ENCODE data around the gene ENPP3.

Gene ENPP3

DNA sequence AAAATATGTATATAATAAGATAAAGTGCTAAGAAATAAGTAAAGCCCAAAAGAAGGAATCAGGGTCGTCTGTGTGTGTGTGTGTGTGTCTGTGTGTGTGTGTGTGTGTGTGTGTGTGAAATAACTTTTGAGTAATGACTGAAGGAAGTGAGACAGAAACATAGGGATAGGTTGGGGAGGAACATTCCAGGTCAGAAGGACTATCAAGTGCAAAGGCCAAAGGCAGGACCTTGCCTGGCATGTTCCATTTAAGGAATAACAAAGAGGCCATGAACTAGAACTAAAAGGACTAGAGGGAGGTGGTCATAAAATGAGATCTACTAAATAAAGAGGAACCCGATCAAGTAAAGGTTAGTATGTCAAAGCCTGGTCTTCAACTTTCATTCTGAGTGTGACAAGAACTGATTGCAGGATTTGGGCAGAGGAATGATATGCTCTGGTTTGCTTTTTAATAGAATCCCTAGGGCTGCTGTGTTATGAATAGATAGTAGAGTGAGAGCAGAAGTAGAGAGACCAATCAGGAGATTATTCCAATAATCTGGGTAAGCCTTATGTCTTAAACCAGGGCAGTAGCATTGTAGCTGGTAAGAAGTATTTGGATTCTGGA, 6.9 kb downstream of the ENPP3 start:
- no peak for DNase-seq

DNA sequence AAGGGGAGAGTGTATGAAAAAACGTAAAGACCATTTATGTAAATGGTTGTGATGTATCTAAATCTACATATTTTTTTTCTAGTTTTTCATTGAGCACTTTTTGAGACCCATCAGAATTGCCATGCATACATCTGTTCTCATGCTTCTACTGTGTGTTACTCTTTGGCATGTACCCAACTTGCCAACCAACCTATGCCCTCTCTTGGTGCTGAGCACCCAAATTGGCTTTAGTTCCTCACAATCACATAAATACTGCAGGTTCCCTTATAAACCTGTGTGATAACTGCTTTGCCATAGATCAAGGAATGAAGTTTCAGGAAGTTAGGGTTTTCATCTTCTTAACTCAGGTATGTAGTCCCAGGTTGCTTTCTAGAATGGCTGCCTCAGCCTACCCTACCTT, 7.8 kb downstream of the ENPP3 start:
- no peak for DNase-seq

DNA sequence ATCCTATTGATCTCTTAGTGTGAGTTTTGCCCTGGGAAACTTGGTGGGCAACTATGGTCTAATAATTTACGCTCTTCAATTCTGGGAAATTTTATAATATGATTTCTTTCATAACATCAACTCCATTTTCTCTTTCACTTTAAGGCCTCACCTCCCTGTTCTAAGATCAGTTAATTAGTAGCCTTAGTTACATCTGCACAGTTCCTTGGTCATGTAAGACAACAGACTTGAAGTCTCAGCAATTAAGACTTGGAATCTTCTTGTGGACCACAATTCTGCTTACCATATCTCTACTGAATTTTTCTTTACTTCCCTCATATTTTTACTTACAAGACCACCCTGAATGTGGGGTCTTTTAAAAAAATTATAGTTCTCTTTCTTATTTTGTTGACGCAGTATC, 8.7 kb downstream of the ENPP3 start:
- no peak for DNase-seq

DNA sequence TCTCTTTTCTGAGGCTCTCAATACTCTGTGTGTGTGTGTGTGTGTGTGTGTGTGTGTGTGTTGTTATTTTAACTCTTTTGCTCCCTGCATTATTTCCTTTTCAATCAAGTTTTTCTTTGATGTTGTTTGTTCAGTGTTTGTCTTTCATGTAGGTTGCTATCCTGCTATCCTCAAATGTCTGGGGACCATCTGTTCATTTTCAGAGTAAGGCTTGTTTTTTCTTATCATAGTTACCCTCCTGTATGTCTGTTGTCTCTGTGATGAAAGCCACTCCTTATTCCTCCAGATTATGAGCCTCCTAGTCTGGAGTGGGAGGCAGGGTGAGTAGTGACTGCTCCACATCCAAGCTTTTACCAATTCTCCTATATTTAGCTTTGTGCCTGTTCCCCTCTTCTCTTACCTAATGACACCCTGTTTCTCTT, 9.2 kb downstream of the ENPP3 start:
- peak in 1 of 2 experiments; percentile 18 for DNase-seq

DNA sequence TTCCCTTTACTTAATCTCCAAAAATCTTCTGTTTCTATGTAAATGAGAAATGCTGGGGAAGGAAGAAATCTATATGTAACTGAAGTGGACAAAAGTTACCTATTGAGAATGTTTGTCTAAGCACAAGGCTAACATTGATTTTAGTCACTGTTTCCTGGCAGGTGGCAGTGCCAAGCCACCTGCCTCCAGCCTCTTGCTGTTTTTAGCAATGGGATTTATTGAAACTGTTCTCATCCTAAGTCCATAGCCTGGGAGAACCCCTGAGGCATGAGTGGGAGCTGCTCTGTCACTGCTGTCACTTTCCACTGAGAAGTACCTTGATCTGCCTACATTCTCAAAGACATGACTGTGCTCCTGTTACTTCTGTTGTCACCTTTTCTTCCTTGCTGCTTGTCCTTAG, 14.7 kb downstream of the ENPP3 start:
- no peak for DNase-seq

DNA sequence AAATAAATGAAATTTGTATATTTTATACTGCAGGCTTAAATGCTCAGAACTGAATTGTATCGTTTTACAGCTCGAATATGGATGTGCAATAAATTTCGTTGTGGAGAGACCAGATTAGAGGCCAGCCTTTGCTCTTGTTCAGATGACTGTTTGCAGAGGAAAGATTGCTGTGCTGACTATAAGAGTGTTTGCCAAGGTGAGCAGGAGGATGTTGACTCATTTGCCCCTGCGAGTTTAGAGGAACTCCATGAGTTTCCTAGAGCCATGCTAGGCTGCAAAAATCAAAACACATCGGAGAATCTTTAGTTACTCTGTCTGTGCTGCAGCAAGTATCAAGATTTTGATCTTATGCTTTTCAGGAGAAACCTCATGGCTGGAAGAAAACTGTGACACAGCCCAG, 15.4 kb downstream of the ENPP3 start:
- DNase-seq: no peak

DNA sequence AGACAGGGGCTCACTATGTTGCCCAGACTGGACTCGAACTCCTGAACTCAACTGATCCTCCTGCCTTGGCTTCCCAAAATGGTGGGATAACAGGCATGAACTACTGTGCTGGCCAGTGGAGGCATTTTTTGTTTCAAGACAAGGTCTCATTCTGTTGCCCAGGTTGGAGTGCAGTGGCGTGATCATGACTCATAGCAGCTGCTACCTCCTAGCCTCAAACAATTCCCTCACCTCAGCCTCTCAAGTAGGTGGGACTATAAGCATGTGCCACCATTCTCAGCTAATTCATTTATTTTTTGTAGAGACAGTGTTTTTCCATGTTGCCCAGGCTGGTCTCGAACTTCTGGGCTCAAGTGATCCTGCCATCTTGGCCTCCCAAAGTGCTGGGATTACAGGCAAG, 17.2 kb downstream of the ENPP3 start:
- DNase-seq: no peak

DNA sequence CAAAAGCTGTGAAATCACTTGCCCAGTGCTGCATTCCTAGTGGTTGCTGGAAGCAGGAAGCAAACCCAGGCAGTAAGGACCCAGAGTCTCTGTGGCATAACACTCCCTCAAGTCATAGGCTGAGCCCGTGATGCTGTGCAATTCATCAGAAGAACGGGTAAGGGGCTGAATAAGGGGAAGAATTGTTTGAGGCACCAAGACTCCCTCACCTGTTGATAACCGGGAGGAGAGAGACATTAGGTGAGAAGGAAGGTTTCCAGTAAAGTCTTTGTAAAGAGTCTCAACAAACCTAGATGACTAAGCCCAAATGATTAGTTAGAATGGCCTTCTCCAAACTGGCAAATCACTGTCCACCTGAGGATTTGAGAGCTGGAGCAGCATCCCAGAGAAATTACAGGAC, 18.3 kb downstream of the ENPP3 start:
- no peak for DNase-seq

DNA sequence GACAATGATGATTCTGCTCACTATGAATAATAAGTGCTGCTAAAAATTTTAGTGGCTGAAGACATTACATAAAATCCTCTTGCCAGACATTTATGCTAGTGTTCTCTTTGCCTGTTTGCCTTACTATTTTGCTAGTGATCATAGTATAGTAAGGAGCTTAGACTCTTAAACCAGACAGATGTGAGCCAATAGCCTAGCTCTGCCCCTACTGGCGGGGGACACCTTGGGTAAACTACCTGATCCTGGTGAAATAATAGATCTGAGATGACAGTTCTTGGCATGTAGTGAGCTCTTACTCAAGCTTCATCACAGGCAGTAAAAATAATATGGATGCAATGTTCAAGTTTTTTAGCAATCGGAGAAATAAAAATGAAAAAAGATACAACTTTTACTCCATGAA, 18.8 kb downstream of the ENPP3 start:
- no peak for DNase-seq

DNA sequence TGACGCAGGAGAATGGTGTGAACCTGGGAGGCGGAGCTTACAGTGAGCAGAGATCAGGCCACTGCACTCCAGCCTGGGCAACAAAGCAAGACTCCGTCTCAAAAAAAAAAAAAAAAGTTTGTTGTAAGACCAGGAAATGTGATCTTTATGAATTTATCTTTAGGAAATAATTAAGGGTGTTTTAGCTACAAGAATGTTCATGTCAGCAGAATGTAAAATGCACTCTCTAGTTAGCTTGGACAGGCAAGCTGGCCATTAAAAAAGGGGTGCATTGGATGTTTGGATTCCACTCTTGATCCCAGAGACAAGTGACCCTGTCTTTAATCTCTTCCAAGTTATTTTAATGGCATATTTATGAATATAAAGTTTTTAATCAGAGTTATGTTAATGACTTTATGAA, 19.6 kb downstream of the ENPP3 start:
- DNase-seq: no peak

DNA sequence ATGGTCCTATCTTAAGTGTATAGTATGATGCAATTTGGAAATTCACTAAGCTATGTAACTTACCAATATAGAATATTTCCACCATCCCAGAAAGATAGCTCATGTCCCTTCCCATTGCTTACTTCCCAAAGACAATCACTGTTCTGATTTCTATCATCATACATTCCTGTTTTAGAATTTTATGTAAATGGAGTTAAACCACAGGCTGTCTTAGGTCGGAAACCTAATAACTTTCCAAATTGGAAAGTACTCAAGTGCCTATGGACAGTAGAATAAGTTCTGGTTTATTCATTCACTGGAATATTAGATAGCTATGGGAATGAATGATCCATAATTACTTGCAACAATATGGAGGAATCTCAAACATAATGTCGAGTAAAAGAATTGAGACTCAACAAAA, 20.1 kb downstream of the ENPP3 start:
- DNase-seq: no peak

DNA sequence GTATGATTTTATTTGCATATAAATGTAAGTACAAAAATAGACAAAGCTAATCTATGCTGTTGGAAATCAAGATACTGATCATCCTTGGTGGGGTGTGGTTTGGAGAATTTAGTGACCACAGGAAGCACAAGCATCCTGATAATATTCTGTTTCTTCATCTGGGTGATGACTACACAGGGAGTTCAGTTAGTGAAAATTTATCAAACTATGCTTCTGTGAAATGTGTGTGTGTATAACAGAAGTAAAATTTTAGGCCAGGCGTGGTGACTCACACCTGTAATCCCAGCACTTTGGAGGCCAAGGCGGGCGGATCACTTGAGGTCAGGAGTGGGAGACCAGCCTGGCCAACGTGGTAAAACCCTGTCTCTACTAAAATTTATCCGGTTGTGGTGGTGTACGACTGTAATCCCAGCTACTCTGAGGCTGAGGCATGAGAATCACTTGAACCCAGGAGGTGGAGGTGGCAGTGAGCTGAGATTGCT, 20.6 kb downstream of the ENPP3 start:
- no peak for DNase-seq

DNA sequence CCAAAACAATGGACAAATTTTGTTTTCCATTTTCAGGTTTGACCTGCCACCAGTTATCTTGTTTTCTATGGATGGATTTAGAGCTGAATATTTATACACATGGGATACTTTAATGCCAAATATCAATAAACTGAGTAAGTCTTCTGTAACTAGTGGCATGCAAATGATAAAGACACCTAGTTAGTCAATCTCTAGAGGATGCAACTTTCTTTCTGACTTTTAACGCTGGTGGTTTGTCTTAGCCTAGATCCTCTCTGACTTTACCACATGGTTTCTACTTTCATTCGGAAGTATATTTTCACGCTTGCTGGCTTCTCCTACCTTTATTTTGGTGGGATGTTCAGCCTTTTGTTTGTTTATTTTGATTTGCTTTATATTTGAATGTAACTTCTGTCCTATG, 21.2 kb downstream of the ENPP3 start:
- DNase-seq: no peak

DNA sequence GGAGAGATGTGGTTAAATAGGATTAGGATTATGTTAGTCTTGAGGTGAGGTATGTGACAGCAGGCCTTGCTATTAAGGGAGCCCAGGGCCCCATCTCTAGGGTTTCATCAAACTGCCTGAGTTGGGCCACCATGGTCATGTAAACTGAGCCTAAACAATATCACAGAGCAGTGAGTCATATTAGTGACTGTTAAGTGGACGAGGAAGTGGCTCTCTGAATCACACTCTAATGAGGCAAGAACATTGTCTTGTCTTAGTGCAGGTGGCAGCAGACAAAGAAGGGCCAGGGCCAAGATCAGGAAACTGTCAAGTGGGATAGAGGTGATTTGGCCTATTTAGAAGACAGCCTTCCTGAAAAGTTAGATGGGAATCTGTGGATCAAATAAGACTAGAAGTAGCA, 23.1 kb downstream of the ENPP3 start:
- no peak for DNase-seq

DNA sequence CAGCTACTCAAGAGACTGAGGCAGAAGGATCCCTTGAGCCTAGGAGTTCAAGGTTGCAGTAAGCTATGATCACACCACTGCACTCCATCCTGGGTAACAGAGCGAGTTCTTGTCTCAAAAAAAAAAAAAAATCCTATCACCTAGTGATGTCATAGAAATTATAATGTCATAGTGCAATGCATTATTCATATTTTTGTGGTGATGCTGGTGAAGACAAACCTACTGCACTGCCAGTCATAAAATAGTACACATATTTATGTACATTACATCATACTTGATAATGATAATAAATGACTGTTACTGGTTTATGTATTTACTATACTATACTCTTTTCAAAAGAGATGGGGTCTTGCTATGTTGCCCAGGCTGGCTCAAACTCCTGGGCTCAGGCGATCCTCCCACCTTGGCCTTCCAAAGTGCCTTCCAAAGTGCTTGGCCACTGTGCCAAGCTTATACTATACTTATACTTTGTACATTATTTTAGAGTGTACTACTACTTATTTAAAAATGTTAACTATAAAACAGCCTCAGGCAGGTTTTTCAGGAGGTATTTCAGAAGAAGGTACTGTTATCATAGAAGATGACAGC, 26.6 kb downstream of the ENPP3 start:
- no peak for DNase-seq

DNA sequence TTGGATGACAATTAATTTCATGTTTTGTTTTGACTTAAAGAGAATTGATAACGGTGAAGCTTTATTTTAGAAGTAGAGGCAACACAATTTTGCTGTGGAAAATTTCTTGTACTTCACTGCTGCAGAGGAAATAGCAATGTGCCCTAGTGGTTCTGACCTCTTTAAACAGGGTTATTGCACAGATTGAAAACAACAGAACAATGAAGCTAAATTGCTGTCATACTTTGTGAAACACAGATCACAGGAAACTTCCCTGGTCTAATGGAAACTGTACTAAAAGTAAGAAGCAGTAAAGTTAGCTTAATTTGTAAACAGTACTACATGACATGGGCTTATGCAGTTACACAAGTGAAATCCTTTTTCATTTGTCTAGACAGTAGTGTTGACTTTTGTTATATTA, 32.8 kb downstream of the ENPP3 start:
- DNase-seq: no peak

DNA sequence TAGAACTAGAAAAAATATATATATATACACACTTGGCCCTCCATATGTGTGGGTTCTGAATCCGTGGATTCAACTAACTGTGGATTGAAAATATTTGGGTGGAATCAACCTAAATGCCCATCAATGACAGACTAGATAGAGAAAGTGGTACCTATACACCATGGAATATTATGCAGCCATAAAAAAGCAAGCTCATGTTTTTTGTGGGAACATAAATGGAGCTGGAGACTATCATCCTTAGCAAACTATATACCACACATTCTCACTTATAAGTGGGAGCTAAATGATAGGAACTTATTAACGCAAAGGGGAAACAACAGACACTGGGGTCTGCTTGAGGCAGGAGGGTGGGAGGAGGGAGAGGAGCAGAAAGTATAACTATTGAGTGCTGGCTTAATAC, 36.1 kb downstream of the ENPP3 start:
- no peak for DNase-seq

DNA sequence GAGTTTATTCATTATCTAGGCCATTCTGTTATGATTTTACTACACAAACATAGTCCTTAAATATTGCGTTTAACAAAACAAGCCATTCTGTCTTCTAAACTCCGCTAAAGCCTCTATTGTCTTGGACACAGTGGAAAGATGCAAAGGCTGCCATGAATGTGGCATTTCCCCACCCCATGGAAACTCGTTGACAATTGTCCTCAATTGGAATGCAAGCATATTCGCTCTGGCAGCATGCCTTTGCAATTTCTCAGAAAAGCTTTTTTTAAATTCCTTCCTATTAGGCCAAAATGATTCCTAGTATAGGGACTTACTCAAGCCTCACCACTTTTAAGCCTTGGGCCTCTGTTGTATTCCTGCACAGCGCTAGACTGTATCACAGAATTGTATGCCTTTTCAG, 41.3 kb downstream of the ENPP3 start:
- DNase-seq: no peak

DNA sequence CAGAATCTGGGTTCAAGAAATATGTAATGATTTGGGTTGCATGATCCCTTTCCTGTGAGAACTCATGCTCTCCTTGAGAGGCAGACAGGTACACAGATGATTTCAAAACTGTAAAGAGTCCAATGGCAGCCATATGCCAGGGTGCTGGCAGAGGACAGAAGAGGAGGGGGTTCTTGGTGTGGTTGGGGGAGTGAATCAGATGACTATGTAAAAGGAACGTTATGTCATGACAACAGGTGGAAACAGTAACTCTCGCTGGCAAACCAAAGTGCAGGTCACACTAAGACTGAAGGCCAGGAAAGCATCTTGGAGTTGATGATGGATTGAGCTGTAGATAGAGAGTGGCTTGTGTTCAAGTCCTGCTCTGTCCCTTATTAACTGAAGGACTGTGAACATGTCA, 43.8 kb downstream of the ENPP3 start:
- no peak for DNase-seq

DNA sequence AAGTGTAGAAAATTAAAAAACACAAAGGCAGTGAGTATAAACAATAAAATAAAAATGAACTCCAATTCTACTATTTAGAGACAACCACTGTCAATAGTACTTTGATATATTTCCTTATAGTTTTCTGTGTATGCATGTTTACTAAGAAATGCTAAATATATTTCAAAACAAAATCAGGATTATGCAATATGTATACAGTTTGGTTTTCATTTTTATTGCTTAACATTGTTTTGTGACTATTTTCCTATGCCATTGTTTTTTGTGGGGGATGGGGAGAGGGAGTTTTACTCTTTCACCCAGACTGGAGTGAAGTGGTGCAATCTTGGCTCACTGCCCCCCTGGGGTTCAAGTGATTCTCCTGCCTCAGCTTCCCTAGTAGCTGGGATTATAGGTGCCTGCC, 44.5 kb downstream of the ENPP3 start:
- no peak for DNase-seq

DNA sequence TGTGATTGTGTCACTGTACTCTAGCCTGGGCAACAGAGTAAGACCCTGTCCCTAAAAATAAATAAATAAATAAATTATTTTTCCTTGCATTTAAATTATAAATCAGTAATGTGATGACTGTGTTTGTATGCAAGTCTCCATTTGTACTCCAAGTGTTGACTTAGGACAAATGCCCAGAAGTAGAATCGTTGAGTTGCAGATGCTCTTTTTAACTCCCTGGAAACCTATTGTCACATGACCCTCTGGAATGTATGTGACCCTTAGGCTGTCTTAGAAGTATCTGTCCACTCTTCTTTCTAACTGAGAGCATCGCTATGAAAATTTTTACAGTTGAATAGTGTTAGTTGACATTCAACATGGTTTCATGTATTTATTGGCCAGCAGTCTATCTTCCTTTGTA, 45.3 kb downstream of the ENPP3 start:
- no peak for DNase-seq

DNA sequence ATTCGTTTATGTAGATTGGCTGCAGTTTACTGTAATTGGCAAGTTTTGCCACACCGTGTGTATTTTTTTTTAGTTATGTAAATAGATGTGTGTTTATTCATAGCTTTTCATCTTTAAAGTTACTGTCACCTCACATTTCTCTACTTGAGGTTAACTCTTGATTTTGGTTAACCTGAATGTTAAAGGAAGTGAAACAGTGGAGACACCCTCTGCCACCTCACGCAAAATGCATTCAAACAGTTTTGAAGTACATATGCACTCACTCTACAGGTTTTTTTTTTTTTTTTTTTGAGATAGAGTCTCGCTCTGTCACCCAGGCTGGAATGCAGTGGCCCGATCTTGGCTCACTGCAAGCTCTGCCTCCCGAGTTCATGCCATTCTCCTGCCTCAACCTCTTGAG, 46.4 kb downstream of the ENPP3 start:
- DNase-seq: no peak

DNA sequence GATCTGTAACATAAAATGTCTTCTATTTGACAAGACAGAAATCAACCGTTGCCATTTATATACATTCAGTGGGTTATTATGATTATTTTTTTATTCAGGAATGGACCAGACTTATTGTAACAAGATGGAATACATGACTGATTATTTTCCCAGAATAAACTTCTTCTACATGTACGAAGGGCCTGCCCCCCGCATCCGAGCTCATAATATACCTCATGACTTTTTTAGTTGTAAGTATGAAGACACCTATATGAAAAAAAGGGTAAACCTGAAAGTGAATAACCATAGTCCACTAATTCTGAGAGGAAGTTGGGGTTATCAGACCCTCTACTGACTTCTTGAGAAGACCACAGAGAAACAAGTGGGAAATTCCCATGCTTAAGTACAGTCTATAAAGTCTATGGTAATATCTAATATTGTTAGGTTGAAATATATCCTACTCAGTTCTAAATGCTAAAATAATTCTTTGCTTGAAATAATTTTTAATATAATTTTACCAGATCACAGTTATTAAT, 48.2 kb downstream of the ENPP3 start:
- DNase-seq: no peak

DNA sequence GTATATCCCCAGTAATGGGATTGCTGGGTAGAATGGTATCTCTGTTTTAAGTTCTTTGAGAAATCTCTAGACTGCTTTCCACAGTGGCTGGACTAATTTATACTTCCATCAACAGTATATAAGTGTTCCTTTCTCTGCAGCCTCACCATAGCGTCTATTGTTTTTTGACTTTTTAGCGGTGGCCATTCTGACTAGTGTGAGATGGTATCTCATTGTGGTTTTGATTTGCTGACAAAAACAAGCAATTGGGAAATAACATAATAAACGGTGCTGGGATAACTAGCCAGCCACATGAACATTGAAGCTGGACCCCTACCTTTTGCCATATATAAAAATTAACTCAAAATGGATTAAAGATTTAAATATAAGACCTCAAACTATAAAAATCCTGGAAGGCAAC, 49.9 kb downstream of the ENPP3 start:
- DNase-seq: no peak

DNA sequence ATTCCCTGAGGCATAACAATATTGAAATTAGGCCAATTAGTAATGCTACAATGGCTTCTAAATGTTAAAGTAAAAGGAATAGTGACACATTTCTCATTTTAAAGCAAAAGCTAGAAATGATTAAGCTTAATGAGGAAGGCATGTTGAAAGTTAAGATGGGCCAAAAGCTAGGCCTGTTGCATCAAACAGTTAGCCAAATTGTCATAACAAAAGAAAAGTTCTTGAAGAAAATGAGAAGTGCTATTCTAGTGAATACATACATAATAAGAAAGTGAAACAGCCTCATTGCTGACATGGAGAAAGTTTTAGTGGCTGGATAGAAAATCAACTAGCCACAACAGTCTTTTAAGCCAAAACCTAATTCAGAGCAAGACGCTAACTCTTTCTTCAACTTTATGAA, 51.2 kb downstream of the ENPP3 start:
- DNase-seq: no peak

Data from NCI-H524 (cell line).